Parietal lobe (tissue), 2 donors: ENCODE measurements around the gene RTL1. TPM values are rescaled to one million over a fixed set of nuclear protein-coding genes. Genes with fewer than 3 reads are reported as not detected.

ENCODE experiments used
- small RNA-seq: library from RNA; depleted of rRNA; stranded (forward); fragments of <200 nt; gene quantifications from one replicate; pipeline ENCODE3, GENCODE V24; 2014; ENCODE audit warnings: low replicate concordance
- total RNA-seq: library from RNA; depleted of rRNA; stranded (reverse); fragments of >200 nt; gene quantifications from one replicate; pipeline ENCODE4 v1.2.3, GENCODE V29; 2014

The RTL1 gene
- total RNA-seq = not detected

GRCh38 chr14:100903672-100904185 is at the start of gene RTL1:
TSS of gene RTL1 (minus strand) at chr14:100903722. CDS start at chr14:100884788, 18,934 bp downstream.

Small RNA genes lying within 50 kb of the gene (small RNA-seq; reads per million reads assigned to genes)
- gene MIR127 (not detected), gene MIR136 (not detected), gene MIR337 (1.2 reads per million, percentile 73 among the genes with 10 or more reads in this experiment), gene MIR370 (7.6 reads per million, percentile 89 among the genes with 10 or more reads in this experiment), gene MIR431 (not detected), gene MIR432 (not detected), gene MIR433 (not detected), gene MIR493 (3.9 reads per million, percentile 85 among the genes with 10 or more reads in this experiment), gene RF02145 (not detected), gene SNORD112 (1.1 reads per million, percentile 72 among the genes with 10 or more reads in this experiment), gene SNORD113-1 (not detected), gene SNORD113-2 (not detected), gene SNORD113-3 (25.3 reads per million, percentile 93 among the genes with 10 or more reads in this experiment), gene SNORD113-4 (10.8 reads per million, percentile 90 among the genes with 10 or more reads in this experiment), gene SNORD113-5 (547 reads per million, percentile 98 among the genes with 10 or more reads in this experiment), gene SNORD113-6 (307 reads per million, percentile 97 among the genes with 10 or more reads in this experiment), gene SNORD113-7 (508 reads per million, percentile 97 among the genes with 10 or more reads in this experiment), gene SNORD113-8 (1,862 reads per million, percentile 99 among the genes with 10 or more reads in this experiment), gene SNORD113-9 (328 reads per million, percentile 97 among the genes with 10 or more reads in this experiment), gene SNORD114-1 (926 reads per million, percentile 98 among the genes with 10 or more reads in this experiment), gene SNORD114-2 (not detected), gene SNORD114-3 (994 reads per million, percentile 98 among the genes with 10 or more reads in this experiment)

Other genes starting within 250 kb of the RTL1 start
- gene DLK1, start 176.8 kb downstream of the RTL1 start, total RNA-seq = not detected
- gene MEG3, start 77.6 kb downstream of the RTL1 start, total RNA-seq = 389 TPM